ENCODE measurements around the gene CD44. TPM values are rescaled to one million over a fixed set of nuclear protein-coding genes. Genes with fewer than 3 reads are reported as not detected.
A peak's percentile ranks its signal among the peaks of the same experiment; 100 is the strongest.

The CD44 gene
- total and polyA plus RNA-seq, 11 donors = 3.9 to 210 (median 26.2) TPM

- Histone ChIP-seq H3K4me3 (no peak overlapping the region), H3K4me1 (peaks cover 0 to 24% (median 13%) of the 10 kb centered on the region in 12 donors), H3K36me3 (no peaks in the 10 kb centered on the region), H3K9me3 (no peaks in the 10 kb centered on the region), H3K27me3 (peaks cover 0 to under 1% (median 0%) of the 10 kb centered on the region in 9 donors), H3K27ac (peak overlapping the region in 6 of 12 donors; percentile 8 to 62 (median 49))
- DNase-seq (peak in 3 of 5 donors; percentile 25 to 61 (median 40)), ATAC-seq (peak; percentile 51 to 78 (median 72))
- 28 to 45% (median 37%) methylated on average over 4 of the region's 4 CpGs for WGBS, 4 donors
- TF ChIP-seq CTCF (IDR thresholded peaks at IDR 0.05) (no peak), POLR2A (IDR thresholded peaks at IDR 0.05) (no peak)
- intact Hi-C loops (cut with DNase I) = no loop called here
Measured at GRCh38 chr11:35116762-35117640, 22.0 kb upstream of the CD44 start.

- Histone ChIP-seq H3K9me3 (no peaks in the 10 kb centered on the region), H3K27ac (no peak overlapping the region), H3K27me3 (peaks cover 0 to 2% (median 0%) of the 10 kb centered on the region in 9 donors), H3K4me1 (peaks cover 0 to 24% (median 12%) of the 10 kb centered on the region in 12 donors), H3K4me3 (no peak overlapping the region), H3K36me3 (no peaks in the 10 kb centered on the region)
- TF ChIP-seq POLR2A (IDR thresholded peaks at IDR 0.05) (no peak), CTCF (IDR thresholded peaks at IDR 0.05) (no peak)
- DNase-seq (no peak), ATAC-seq (no peak)
- intact Hi-C loops (cut with DNase I) = no loop called here
- 88 to 95% (median 94%) methylated on average over 4 of the region's 4 CpGs for WGBS, 4 donors
Measured at GRCh38 chr11:35118906-35119305, 20.1 kb upstream of the CD44 start.

- H3K27me3 ChIP-seq = peaks cover 0 to 2% (median 0%) of the 10 kb centered on the region in 9 donors
- ATAC-seq = no peak
- no peak overlapping the region for H3K4me3 ChIP-seq
- no peaks in the 10 kb centered on the region for H3K9me3 ChIP-seq
- no peak for DNase-seq
- no peak overlapping the region for H3K27ac ChIP-seq
- H3K36me3 ChIP-seq = no peaks in the 10 kb centered on the region
- H3K4me1 ChIP-seq = peaks cover 0 to 15% (median 9%) of the 10 kb centered on the region in 12 donors
- intact Hi-C loops (cut with DNase I) = no loop called here
- no peak for TF ChIP-seq POLR2A (IDR thresholded peaks at IDR 0.05)
- TF ChIP-seq CTCF (IDR thresholded peaks at IDR 0.05) = no peak
- WGBS, 4 donors = 84 to 89% (median 87%) methylated on average over 2 of the region's 2 CpGs
Measured at GRCh38 chr11:35121326-35121865, 17.6 kb upstream of the CD44 start.

- H3K4me3 ChIP-seq = no peak overlapping the region
- no peak for DNase-seq
- no peak overlapping the region for H3K27ac ChIP-seq
- H3K9me3 ChIP-seq = no peaks in the 10 kb centered on the region
- no peaks in the 10 kb centered on the region for H3K36me3 ChIP-seq
- H3K27me3 ChIP-seq = peaks cover 0 to 2% (median 0%) of the 10 kb centered on the region in 9 donors
- ATAC-seq = no peak
- H3K4me1 ChIP-seq = peaks cover 0 to 6% (median under 1%) of the 10 kb centered on the region in 12 donors
- WGBS, 4 donors = 82 to 93% (median 90%) methylated on average over 1 of the region's 1 CpG
- TF ChIP-seq POLR2A (IDR thresholded peaks at IDR 0.05) = no peak
- intact Hi-C loops (cut with DNase I) = no loop called here
Measured at GRCh38 chr11:35122308-35122707, 16.7 kb upstream of the CD44 start.

Data from heart left ventricle (tissue), 16 donors.